ENCODE measurements around the gene TRIM9. TPM values are rescaled to one million over a fixed set of nuclear protein-coding genes. Genes with fewer than 3 reads are reported as not detected.

The TRIM9 gene
- total RNA-seq, 2 experiments from 2014 or later = 0.19 to 0.45 TPM

DNA sequence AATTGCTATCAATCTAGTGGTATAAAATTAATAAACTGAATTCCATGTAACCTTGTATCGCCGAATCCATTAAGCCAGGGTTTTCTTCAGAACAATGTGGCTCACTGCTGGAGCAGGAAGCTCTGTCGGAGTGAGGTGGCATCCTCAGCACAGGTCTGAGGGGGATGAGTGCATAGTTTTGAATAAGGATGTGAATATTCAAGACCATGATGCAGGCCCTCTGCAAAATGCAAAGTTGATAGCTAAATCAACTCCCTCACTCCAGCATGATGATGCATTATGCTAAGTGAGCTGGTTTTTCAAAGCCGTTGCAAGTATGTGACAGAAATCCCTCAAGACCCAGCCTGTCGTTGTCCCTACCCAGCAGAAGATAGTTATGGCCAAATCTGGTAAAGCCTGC lies 53.0 kb downstream of the TRIM9 start:
- no peak for DNase-seq

GRCh38 chr14:51041108-51041531 lies 53.8 kb downstream of the TRIM9 start:
- H3K4me3 Mint-ChIP-seq = no peak overlapping the region

More for the DNA sequence above, 53.0 kb downstream of the TRIM9 start:
- no peak overlapping the region for H3K4me3 Mint-ChIP-seq
- no peak overlapping the region for H3K27ac Mint-ChIP-seq
- Histone ChIP-seq H3K9me3 (ENCODE audit: control insufficient read depth in 1 of 2, insufficient read depth in 1 of 2, low read length in 2 of 2) (no peaks in the 10 kb centered on the region), H3K4me1 (ENCODE audit: insufficient read depth, low read length) (no peaks in the 10 kb centered on the region), H3K27me3 (ENCODE audit: control insufficient read depth in 1 of 2, insufficient read depth in 2 of 2, low read length in 2 of 2) (no peaks in the 10 kb centered on the region), H3K4me3 (ENCODE audit: low read length) (no peak overlapping the region), H3K36me3 (ENCODE audit: insufficient read depth, low read length) (no peaks in the 10 kb centered on the region), H3K27ac (ENCODE audit: low read depth in 1 of 2, low read length in 2 of 2) (no peak overlapping the region)
- ChIA-PET POLR2A (no interaction called here), CTCF (no interaction called here)
- H3K27me3 Mint-ChIP-seq = no peaks in the 10 kb centered on the region
- H3K4me1 Mint-ChIP-seq (ENCODE audit: low read depth) = no peaks in the 10 kb centered on the region
- ATAC-seq (ENCODE audit: poor library complexity) = no peak
- H3K36me3 Mint-ChIP-seq (ENCODE audit: low read depth) = no peaks in the 10 kb centered on the region
- intact Hi-C loops (cut with DNase I, micrococcal nuclease) = no loop called here
- no peaks in the 10 kb centered on the region for H3K9me3 Mint-ChIP-seq
- TF ChIP-seq CTCF (IDR thresholded peaks at IDR 0.05) = no peak

DNA sequence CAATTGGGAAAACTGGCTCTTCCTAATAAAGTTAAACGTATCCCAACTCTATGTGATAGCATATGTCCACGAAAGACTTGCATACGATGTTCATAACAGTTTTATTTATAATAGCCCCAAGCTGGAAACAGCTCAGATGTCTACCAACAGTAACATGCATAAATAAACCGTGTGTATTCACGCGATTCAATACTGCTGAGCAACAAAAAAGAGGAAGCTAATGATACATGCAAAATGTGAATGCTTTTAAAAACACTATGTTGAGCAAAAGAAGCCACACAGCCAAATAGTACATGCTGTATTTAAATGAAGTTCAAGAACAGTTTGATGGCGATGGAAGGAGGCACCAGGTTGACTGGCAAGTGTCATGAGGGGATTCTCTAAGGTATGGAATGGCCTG lies 55.7 kb downstream of the TRIM9 start:
- H3K27me3 ChIP-seq (ENCODE audit: control insufficient read depth in 1 of 2, insufficient read depth in 2 of 2, low read length in 2 of 2) = peaks cover 0 to 2% of the 10 kb centered on the region in 2 experiments
- POLR2A ChIA-PET = no interaction called here
- no peaks in the 10 kb centered on the region for H3K4me1 ChIP-seq (ENCODE audit: insufficient read depth, low read length)
- H3K9me3 Mint-ChIP-seq = no peaks in the 10 kb centered on the region
- H3K4me3 Mint-ChIP-seq = no peak overlapping the region
- intact Hi-C loops (cut with DNase I, micrococcal nuclease) = no loop called here
- CTCF ChIA-PET = no interaction called here
- no peak for ATAC-seq (ENCODE audit: poor library complexity)
- H3K36me3 Mint-ChIP-seq (ENCODE audit: low read depth) = no peaks in the 10 kb centered on the region
- H3K27ac ChIP-seq (ENCODE audit: low read depth in 1 of 2, low read length in 2 of 2) = no peak overlapping the region
- TF ChIP-seq CTCF (IDR thresholded peaks at IDR 0.05) = no peak
- H3K4me1 Mint-ChIP-seq (ENCODE audit: low read depth) = no peaks in the 10 kb centered on the region
- H3K9me3 ChIP-seq (ENCODE audit: control insufficient read depth in 1 of 2, insufficient read depth in 1 of 2, low read length in 2 of 2) = no peaks in the 10 kb centered on the region
- no peak overlapping the region for H3K27ac Mint-ChIP-seq
- no peaks in the 10 kb centered on the region for H3K36me3 ChIP-seq (ENCODE audit: insufficient read depth, low read length)
- no peaks in the 10 kb centered on the region for H3K27me3 Mint-ChIP-seq
- H3K4me3 ChIP-seq (ENCODE audit: low read length) = no peak overlapping the region
- DNase-seq = no peak

More at GRCh38 chr14:51041108-51041531, 53.8 kb downstream of the TRIM9 start:
- Histone ChIP-seq H3K36me3 (ENCODE audit: insufficient read depth, low read length) (no peaks in the 10 kb centered on the region), H3K9me3 (ENCODE audit: control insufficient read depth in 1 of 2, insufficient read depth in 1 of 2, low read length in 2 of 2) (no peaks in the 10 kb centered on the region), H3K4me1 (ENCODE audit: insufficient read depth, low read length) (no peaks in the 10 kb centered on the region), H3K27me3 (ENCODE audit: control insufficient read depth in 1 of 2, insufficient read depth in 2 of 2, low read length in 2 of 2) (no peaks in the 10 kb centered on the region), H3K27ac (ENCODE audit: low read depth in 1 of 2, low read length in 2 of 2) (no peak overlapping the region), H3K4me3 (ENCODE audit: low read length) (no peak overlapping the region)
- intact Hi-C loops (cut with DNase I, micrococcal nuclease) = no loop called here
- ChIA-PET POLR2A (no interaction called here), CTCF (no interaction called here)
- no peak for ATAC-seq (ENCODE audit: poor library complexity)
- H3K27me3 Mint-ChIP-seq = no peaks in the 10 kb centered on the region
- H3K27ac Mint-ChIP-seq = no peak overlapping the region
- no peaks in the 10 kb centered on the region for H3K4me1 Mint-ChIP-seq (ENCODE audit: low read depth)
- H3K36me3 Mint-ChIP-seq (ENCODE audit: low read depth) = no peaks in the 10 kb centered on the region
- no peak for TF ChIP-seq CTCF (IDR thresholded peaks at IDR 0.05)
- DNase-seq = no peak
- no peaks in the 10 kb centered on the region for H3K9me3 Mint-ChIP-seq

Data from CD4-positive, alpha-beta T cell (primary cell).